ENCODE results near the gene SLX4.

- no peak for TF ChIP-seq CTCF (IDR thresholded peaks at IDR 0.05)
- no peak for TF ChIP-seq POLR2AphosphoS5 (IDR thresholded peaks at IDR 0.05; ENCODE audit: low read depth, low read length)
- TF ChIP-seq REST (IDR thresholded peaks at IDR 0.05; ENCODE audit: insufficient read depth in 1 of 2, low read depth in 2 of 2, low read length in 1 of 2) = no peak
- no peak for TF ChIP-seq SIN3A (IDR thresholded peaks at IDR 0.05; ENCODE audit: borderline replicate concordance, insufficient read depth, low read depth, low read length)
These were observed 12.3 kb downstream of the SLX4 start for GRCh38 chr16:3599121-3599520.
